Thyroid gland (tissue), 4 donors: Measurements from ENCODE around the gene NUMBL.

Source experiments
- CTCF ChIP-seq, 6 experiments: fragments of 200-600 bp in 3 of 6; fragments of 450-650 bp in 3 of 6; sonication (generic) in 3 of 6; IDR thresholded peaks; one replicate each; pipeline ENCODE4 v1.5.1; 2016 to 2019; ENCODE audit warnings: antibody characterized with exemption in 6 of 6, mild to moderate bottlenecking in 2 of 6, inconsistent platforms in 1 of 6, moderate library complexity in 1 of 6
- POLR2A ChIP-seq, 2 donors: fragments of 450-650 bp; IDR thresholded peaks; one replicate each; pipeline ENCODE4 v1.6.1; 2017; ENCODE audit warnings: antibody characterized with exemption in 2 of 2, mild to moderate bottlenecking in 2 of 2, moderate library complexity in 1 of 2

GRCh38 chr19:40707615-40708014, 17.2 kb upstream of the NUMBL start:
- no peak for TF ChIP-seq CTCF (IDR thresholded peaks at IDR 0.05)
- TF ChIP-seq POLR2A (IDR thresholded peaks at IDR 0.05), result no peak
